Stimulated activated CD8-positive, alpha-beta memory T cell treated with anti-CD3 and anti-CD28 coated beads, Interleukin-7, amount 100 ng/mL, for 1 hour (primary cell): ENCODE results near the gene MYO1D.

Experiments
- DNase-seq, 2 donors: peaks; one replicate each; pipeline ENCODE4 v3.0.0-alpha.2; 2020; ENCODE audit warnings: low read depth in 2 of 2

The MYO1D gene

DNA sequence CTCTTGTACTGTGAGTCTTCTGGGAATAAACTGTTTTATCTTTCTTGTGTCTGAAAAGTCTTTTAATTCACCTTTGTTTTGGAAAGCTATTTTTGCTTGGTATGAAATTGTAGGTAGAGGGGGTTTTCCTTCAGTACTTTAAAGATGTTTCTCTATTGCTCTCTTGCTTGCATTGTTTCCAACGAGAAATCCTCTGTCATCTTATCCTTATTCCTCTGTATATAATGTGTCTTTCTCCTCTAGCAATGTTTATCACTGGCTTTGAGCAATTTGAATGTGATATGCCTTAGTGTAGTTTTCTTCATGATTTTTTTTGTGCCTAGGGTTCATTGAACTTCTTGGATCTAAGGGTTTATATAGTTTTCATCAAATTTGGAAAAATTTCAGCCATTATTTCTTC, 293.9 kb downstream of the MYO1D start:
- no peak for DNase-seq

DNA sequence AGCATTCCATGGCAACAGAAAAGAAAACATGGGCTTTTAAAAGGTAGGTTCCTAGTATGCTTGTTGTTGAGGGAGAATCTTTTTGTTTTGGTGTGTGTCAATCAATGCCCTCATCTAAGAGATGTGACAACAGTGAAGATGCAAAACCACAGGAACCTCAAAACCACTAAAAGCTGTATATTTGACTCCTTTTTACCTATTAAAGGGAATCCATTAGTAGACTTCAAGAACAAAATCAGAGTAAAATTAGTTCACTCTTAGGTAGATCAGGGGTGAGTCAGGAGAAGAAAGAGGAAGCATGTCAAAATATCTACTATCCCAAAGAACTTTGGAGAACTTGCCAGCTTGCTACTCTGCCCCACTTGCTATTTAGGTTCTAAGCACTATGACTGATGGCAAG, 301.1 kb downstream of the MYO1D start:
- no peak for DNase-seq

DNA sequence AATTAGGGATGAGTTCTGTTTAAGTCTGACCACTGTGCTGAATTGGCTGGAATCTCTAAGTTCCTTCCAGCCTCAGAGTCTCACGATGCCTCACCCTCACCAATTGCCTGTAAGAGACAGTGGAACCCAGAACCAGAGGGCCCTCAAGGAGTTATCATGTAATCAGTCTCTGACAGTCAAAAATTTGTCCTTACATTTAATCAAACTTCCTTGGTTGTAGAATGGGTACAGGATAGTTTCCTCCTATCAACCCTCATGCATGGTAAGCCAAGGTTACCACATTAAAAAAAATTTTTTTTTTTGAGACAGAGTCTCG, 306.9 kb downstream of the MYO1D start:
- no peak for DNase-seq

DNA sequence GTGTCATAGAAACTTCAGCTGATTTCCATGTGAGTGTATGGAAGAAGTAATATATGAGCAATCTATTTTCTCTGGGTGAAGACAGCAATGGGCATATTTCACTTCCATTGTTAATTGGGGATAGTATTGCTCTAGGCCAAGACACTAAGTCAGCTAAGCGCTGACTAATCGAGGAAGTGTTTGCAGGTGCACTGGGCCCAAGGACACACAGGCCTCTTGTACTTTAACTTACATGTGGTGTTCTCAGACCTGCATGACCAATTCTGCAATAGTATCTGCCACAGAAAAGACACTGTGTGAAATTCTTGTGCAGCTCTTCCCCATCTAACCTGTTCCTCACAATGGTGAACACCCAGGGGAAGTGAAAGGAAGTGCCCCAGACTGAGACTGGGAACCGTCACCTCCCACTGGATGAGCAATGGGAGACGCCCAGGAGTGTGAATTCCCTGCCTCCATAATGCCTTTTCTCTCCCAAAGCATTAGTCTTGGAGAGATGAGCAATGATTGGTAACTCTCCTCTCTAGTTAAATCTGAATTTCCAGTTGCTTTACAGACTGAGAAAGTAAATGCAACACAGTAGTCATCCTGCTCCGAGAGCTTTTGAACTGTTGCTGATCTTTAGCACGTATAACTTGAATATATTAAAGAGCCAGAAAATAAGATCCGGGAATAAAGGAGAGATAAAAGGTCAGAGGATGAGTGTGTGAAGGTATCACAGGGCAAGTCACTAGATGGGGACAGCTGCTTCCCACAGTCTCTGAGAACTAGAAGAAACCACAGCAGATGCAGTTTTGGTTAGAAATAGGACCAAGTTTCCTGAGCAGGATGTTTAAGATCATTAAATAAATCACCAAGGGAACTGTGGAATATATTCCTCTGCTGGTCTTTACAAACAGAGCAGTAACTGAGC, 307.5 kb downstream of the MYO1D start:
- DNase-seq, result no peak

DNA sequence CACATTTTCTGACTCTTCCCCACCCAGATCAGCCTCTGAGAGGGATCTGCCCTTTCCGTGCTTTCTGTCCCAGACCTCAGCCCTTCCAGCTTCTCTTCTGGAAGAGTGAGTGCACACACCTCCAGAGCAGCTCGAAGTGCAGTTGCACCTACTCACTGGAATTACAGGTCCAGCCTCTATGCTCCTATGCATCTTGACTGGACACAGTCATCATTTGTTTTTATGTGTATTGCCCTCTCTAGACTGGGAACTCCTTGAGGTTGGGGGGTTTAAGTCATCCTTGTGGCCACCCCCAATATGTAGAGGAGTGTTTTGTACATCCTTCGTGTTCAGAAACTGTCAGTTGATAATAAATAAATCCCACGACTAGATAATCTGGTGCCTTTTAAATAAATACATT, 308.2 kb downstream of the MYO1D start:
- no peak for DNase-seq

DNA sequence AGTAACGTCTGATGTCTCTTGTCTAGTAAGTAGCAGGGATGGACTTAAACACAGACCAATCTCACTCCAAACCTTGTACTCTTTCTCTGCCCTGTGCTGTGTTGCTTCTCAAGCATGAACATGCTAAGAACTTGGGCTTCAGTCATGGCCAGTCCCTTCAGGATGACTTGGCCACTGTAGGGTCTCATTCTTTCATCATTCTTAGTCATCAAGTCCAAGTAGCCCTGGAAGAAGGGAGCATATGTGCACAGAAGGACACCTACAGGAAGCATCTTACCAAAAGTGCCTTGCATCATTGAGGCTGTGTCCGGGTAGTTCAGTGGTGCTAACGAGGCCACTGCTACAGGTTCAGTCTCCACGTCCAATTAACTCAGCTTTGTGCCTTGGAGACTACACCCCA, 309.4 kb downstream of the MYO1D start:
- DNase-seq, result no peak

DNA sequence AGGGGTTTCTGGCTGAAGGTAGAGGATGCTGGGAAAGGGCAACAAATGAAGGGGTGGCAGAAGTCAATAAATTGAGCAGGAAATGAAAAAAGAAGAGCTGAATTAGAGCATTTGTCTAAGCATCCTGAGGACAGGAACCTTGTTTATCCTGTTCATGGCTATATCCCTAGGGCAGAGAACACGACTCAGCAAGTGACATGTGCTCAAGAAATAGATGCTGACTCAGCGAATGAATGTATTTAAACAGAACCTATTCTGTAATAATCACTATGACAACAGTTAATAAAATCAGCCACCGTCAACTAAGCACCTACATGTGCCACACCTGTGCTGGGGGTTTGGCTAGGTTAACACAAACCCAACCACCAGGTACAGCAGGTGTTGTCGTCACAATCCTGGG, 309.8 kb downstream of the MYO1D start:
- no peak for DNase-seq

DNA sequence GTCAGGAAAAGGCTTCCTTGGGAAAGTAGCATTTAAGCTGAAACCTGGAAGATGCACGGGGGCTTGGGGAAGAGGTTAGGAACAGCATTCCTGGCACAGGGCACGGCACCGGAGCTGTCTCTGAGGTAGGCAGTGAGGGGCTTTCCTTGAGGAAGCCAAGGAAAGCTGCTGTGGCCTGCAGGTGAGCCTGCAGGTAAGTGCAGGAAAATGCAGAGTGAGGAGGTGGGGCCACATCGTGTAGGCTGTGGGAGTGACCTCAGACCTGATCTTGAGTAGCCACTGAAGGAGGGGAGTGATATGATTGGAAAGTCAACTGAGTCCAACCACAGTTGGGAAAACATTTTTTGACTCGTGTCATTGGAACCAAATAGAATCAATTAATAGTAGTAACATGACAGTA, 310.6 kb downstream of the MYO1D start:
- DNase-seq, result no peak

DNA sequence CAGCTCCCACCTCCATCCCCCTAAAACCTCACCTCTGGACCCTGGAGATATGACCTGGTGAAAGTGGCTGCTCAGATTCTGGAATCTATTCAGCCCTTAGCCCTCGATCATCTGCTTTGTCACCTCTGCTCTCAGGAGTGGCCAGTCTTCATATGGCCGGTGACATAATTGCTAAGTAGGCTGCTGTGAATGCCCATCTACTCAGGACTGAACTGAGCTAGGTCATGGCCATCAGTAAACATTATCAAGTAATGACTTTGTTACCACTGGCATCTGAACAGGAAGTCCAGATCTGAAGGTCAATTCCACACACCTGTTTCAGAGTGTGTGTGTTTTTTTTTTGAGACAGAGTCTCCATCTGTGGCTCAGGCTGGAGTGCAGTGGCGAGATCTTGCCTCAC, 311.5 kb downstream of the MYO1D start:
- DNase-seq, result no peak

DNA sequence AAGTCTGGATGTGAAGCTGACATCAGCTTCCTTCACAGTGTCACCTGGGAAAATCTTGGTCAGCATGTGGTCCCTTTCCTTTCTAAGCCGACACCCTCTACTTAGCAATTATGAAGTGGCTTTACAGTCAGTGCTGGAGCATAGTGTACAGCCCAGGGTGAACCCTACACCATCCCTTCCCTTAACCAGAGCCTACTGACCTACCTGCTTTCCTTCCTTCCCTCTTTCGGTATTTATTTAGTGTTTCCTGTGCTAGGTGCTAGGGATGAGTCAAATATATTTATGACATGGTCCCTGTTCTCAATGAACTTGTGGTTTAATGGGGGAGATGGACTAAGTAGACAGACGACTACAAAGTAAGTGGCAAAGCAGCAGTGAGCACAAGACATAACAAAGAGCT, 312.6 kb downstream of the MYO1D start:
- no peak for DNase-seq

DNA sequence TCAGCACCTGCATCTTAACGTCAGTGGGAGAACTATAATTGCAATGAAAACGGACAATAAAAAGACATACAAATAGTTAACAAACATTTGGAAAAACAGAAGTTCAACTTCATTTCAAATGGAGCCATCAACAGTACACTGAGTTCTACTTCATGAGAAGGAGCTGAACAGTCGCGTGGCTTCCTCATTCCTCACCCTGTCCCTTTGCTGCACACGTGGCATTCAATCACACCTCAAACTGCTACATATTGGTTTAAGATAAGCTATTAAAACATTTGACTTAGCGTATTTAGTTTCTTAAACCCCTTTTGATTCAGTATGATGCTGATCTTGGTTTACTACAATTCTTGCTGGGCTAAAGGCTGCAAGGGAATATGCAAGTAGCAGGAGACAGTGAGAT, 313.3 kb downstream of the MYO1D start:
- no peak for DNase-seq

DNA sequence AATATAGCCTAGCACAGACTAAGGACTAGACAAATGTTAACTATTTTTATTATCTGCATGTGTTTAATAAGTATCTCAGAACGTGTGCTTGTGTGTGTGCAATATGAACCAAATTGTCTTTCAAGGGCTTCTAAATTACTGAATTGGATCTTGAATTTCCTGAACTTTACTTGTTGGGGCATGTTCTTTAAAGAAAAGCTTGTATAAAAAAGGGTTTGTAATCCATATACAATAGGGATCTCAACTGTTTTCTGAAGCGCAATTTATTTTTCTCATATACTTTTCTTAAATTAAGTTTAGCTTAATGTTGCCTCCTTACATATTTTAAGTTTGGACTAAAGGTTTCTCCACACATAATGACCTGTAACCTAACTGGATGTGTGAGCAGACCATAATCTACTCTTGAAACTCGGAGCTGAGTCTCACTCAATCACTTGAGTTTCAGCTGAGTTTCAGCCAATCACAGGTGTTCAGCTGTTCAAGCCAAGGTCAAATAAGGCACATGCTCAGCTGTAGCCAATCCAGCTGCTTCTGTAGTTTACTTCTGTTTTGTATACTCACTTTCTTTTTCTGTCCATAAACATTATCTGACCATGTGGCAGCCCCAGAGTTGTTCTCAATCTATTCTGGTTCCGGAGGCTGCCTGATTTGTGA, 317.8 kb downstream of the MYO1D start:
- no peak for DNase-seq

DNA sequence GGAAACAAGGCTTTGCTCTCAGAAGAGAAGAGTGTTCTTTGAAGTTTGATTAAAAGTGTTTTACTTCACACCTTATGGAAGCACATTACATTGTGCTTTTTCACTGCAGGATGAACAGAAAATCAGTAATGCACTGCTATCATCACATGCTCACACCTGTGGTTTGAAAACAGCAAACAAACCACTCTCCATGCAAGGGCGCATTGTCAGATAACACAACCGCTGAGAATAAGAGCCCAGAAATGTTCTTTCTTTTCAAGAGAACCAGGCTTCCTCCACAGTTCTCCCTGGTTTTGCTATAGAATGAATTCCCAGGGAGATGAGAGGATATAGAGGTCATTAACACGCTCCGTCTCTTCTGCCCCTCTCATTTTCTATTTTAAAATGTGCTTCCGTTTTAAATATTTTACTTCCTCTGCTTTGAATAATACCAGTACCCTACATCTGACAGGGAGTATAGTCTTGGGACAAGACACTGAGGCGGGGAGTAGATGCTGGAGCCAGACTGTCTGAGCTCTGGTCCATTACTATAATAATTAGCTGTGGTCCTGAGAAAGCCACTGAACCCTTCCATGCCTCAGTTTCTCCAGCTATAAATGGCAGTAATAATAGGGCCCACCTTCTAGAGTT, 318.5 kb downstream of the MYO1D start:
- no peak for DNase-seq

DNA sequence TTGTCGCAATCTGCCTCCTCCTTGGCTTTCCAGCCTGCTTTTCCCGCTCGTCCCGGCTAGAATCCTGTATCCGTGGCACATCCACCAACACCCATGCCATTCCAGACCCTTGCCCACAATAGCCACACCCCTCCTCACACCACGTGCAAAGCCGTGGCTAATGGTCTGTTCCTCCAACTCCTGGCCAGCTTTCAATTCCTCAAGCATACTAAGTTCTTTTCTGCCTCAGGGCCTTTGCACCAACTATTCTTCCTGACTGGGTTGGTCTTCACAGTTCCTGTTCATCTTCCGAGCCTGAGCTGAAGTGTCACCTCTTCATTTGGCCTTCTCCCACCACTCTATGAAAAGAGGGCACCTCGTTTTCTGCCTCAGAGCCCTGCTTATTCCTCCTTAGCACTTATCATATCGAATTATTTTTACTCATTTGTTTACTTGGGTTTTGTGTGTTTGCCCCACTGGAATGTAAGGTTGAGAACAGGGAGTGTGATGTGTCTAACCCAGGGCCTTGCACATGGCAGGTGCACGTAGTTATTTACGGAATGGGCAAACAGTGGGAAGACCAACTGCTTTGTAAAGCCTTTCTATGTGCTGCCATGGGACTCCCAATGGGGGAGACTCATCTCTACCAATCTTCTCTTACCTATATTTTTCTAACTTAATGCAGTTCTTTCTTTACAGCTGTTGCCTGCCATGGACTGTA, 321.2 kb downstream of the MYO1D start:
- DNase-seq, result no peak

DNA sequence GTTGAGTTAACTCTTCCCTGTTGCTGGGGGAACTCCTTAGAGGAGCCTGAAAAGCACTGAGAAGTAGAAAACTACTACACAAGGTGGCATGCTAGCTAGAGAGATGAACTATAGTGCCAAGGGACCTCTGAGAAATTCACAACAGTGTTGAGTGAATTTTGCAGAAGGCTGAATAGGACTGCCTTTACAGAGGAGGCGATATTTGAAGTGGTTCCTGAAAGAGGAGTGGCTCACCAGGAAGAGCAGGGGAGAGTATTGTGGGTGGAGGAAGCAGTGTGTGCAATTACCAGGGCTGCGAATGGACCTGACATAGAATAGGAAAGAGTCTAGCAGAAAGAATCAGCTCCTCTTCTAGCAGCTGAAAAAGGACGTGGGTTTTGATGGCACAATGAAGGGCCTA, 323.8 kb downstream of the MYO1D start:
- no peak for DNase-seq

DNA sequence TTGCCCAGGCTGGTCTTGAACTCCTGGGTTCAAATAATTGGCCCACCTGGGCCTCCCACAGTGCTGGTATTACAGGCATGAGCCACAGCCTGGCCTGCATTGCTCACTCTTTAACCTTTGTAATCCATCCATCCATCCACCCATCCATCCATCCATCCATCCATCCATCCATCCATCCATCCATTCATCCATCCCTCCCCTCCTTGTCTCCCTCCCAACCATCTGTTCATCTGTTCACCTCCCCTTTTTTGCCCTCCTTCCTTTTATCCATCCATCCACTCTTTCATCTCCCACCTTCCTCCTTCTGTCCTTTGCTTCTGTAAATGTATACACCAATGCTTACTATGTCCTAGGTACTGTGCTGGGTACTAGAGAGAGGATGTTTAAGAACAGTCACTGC, 324.6 kb downstream of the MYO1D start:
- no peak for DNase-seq

DNA sequence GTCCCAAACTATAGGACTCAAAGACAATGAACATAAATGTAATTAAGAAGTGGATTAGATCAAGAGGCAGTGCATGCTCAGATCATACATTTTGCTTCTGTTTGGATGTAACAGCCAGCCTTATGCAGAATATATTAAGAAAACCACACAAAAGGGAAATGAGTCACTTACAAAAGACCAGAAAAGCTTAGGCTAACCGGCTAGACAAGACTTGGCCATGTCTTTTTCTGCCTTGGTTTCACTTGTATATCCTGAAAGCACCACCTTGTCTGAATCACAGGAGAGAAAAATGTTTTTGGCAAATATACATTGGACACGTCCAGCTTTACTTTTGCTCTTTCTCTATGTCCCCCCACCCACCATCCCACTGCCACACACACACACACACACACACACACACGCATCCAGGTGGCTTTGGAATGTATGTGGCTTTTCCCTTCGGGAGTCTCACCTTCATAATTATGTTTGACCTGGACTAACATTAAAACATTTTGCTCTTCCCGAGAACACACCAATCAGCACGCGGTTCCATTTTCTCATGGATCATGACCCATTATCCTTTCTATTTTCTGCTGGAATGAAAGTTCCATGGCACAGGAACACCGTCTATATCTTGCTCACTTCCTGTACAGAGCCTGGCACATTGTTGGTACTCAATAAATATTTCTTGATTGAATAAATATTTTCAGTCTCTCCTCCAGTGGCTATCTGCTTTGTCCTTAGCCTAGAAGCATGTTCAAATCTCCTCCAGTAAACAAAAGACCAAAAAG, 325.6 kb downstream of the MYO1D start:
- no peak for DNase-seq

DNA sequence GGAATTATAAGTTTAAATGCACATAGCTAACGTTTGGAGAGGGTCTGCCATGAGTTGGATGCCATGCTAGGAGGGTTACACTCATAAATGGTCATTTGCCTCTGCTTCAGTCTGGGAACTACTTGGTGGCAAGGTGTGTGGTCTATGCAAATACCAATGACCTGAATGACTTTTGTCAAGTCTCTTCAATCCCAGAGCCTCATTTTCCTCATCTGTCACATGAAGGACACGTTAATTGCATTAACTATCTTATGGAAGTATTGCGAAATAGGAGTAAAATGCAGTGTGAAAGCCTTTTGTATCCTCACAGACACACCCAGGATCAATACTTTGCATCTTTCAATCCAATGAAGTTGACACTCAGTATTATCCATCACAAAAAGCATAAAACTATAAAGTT, 327.4 kb downstream of the MYO1D start:
- no peak for DNase-seq

DNA sequence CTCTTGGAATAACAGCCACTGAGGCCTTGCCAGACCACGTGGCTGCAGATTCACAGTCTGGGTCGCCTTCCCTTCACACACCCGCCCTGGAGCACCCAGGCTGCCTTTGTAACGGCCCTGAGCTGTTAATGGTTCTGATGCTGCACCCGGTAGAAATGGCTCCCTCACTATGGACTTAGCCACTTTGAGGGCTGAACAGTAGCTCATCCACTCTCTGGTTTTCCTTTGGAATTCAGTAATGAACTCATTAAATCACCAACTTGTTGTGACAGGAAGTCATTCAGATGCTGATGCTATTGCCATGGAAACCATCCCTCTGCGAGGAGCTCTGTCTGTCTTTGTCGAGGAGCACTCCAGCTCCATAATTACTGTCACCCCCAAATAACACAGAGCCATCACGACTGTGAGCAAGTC, 330.9 kb downstream of the MYO1D start:
- no peak for DNase-seq

DNA sequence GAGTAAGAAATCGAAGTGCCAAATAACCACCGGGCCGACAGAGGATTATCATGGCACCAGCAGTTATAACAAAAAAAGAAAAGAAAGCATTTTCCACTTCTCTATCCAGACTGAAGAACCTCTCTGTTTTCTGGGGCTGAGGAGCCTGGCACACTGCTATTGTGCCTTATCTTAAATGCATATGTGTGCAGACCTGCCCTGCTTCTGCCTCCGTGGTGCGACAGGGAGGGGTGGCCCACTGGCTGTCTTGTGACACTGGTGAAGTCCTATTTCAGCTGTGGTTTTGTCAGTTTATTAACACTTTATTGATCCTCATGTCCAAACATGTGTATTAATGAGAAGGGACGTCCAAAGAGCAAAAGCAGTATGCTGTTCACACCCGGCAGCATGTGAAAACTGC, 334.7 kb downstream of the MYO1D start:
- DNase-seq, result no peak

DNA sequence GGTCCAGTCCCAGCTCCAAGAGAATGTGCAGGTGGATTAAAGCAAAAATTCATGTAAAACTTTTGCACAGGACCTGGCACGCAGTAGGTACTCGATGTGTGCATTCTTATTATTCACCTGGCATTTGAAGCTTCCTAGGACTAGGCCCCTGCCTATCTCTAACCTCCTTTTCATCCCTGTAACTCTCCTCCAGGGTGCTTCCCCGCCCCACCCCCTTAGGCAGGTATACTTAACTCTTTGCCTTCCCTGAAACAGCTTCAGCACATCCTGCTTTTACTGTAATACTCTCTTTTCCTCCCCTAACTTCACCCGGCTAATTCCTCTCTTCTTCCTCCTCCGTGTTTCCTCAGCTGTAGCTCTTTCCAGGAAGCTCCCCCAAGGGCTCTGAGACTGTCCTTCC, 335.3 kb downstream of the MYO1D start:
- no peak for DNase-seq
